ENCODE results near the gene ILK.

ILK gene

GRCh38 chr11:6625832-6626420 is 22.4 kb downstream of the ILK start:
- Histone ChIP-seq H3K4me3 (ENCODE audit: insufficient read depth, low read length, poor library complexity, severe bottlenecking) (no peak overlapping the region), H3K9me2 (replicated peaks; ENCODE audit: insufficient read depth, low read length) (no peaks in the 10 kb centered on the region), H3F3A (ENCODE audit: insufficient read depth) (no peaks in the 10 kb centered on the region), H3K36me3 (ENCODE audit: low read length) (no peaks in the 10 kb centered on the region), H3K9me3 (ENCODE audit: insufficient read depth, low read length) (no peaks in the 10 kb centered on the region), H3K27me3 (ENCODE audit: low read length) (no peaks in the 10 kb centered on the region), H2AFZ (ENCODE audit: low read depth, low read length, severe bottlenecking) (no peak overlapping the region), H3K79me2 (ENCODE audit: insufficient read depth, low read length) (no peaks in the 10 kb centered on the region), H3K4me2 (ENCODE audit: low read depth, low read length, poor library complexity, severe bottlenecking) (no peak overlapping the region), H4K20me1 (ENCODE audit: low read depth, low read length) (no peaks in the 10 kb centered on the region), H3K9ac (ENCODE audit: low read length) (no peak overlapping the region), H3K27ac (ENCODE audit: low read depth, low read length) (no peak overlapping the region)
- TF ChIP-seq CTCF (IDR thresholded peaks at IDR 0.05; ENCODE audit: insufficient read depth, low read length, poor library complexity, severe bottlenecking) (no peak), EZH2phosphoT487 (conservative IDR thresholded peaks at IDR 0.05; ENCODE audit: low read length) (no peak)

GRCh38 chr11:6626971-6627761 is 23.6 kb downstream of the ILK start:
- no peaks in the 10 kb centered on the region for H3K27me3 ChIP-seq (ENCODE audit: low read length)
- no peaks in the 10 kb centered on the region for H3K9me3 ChIP-seq (ENCODE audit: insufficient read depth, low read length)
- TF ChIP-seq EZH2phosphoT487 (conservative IDR thresholded peaks at IDR 0.05; ENCODE audit: low read length) (no peak), CTCF (IDR thresholded peaks at IDR 0.05; ENCODE audit: insufficient read depth, low read length, poor library complexity, severe bottlenecking) (no peak)
- no peaks in the 10 kb centered on the region for H3K9me2 ChIP-seq (replicated peaks; ENCODE audit: insufficient read depth, low read length)
- H3K9ac ChIP-seq (ENCODE audit: low read length), result no peak overlapping the region
- no peak overlapping the region for H3K4me3 ChIP-seq (ENCODE audit: insufficient read depth, low read length, poor library complexity, severe bottlenecking)
- no peak overlapping the region for H3K27ac ChIP-seq (ENCODE audit: low read depth, low read length)
- H3K36me3 ChIP-seq (ENCODE audit: low read length), result no peaks in the 10 kb centered on the region
- H4K20me1 ChIP-seq (ENCODE audit: low read depth, low read length), result no peaks in the 10 kb centered on the region
- no peaks in the 10 kb centered on the region for H3F3A ChIP-seq (ENCODE audit: insufficient read depth)
- no peaks in the 10 kb centered on the region for H3K79me2 ChIP-seq (ENCODE audit: insufficient read depth, low read length)
- peak overlapping the region; percentile 1 for H3K4me2 ChIP-seq (ENCODE audit: low read depth, low read length, poor library complexity, severe bottlenecking)
- no peak overlapping the region for H2AFZ ChIP-seq (ENCODE audit: low read depth, low read length, severe bottlenecking)

GRCh38 chr11:6627762-6628241 is 24.2 kb downstream of the ILK start:
- Histone ChIP-seq H3K27me3 (ENCODE audit: low read length) (no peaks in the 10 kb centered on the region), H3K9me3 (ENCODE audit: insufficient read depth, low read length) (no peaks in the 10 kb centered on the region), H3K9me2 (replicated peaks; ENCODE audit: insufficient read depth, low read length) (no peaks in the 10 kb centered on the region), H3K36me3 (ENCODE audit: low read length) (no peaks in the 10 kb centered on the region), H2AFZ (ENCODE audit: low read depth, low read length, severe bottlenecking) (no peak overlapping the region), H3K4me2 (ENCODE audit: low read depth, low read length, poor library complexity, severe bottlenecking) (peak overlapping the region; percentile 1), H4K20me1 (ENCODE audit: low read depth, low read length) (no peaks in the 10 kb centered on the region), H3K9ac (ENCODE audit: low read length) (no peak overlapping the region), H3F3A (ENCODE audit: insufficient read depth) (no peaks in the 10 kb centered on the region), H3K79me2 (ENCODE audit: insufficient read depth, low read length) (no peaks in the 10 kb centered on the region), H3K27ac (ENCODE audit: low read depth, low read length) (no peak overlapping the region), H3K4me3 (ENCODE audit: insufficient read depth, low read length, poor library complexity, severe bottlenecking) (no peak overlapping the region)
- TF ChIP-seq CTCF (IDR thresholded peaks at IDR 0.05; ENCODE audit: insufficient read depth, low read length, poor library complexity, severe bottlenecking), result no peak
- TF ChIP-seq EZH2phosphoT487 (conservative IDR thresholded peaks at IDR 0.05; ENCODE audit: low read length), result no peak
